Measurements from ENCODE around the gene CAMK1.
A peak's percentile ranks its signal among the peaks of the same experiment; 100 is the strongest.

CAMK1 gene

GRCh38 chr3:9806137-9806536 is 36.4 kb upstream of the CAMK1 start:
- TF ChIP-seq GATA3 (IDR thresholded peaks at IDR 0.05; ENCODE audit: low read depth, low read length) (no peak), GATA2 (IDR thresholded peaks at IDR 0.05; ENCODE audit: low read depth, low read length) (no peak)

GRCh38 chr3:9804996-9805395 is 35.2 kb upstream of the CAMK1 start:
- TF ChIP-seq GATA2 (IDR thresholded peaks at IDR 0.05; ENCODE audit: low read depth, low read length) (no peak), GATA3 (IDR thresholded peaks at IDR 0.05; ENCODE audit: low read depth, low read length) (no peak)

DNA sequence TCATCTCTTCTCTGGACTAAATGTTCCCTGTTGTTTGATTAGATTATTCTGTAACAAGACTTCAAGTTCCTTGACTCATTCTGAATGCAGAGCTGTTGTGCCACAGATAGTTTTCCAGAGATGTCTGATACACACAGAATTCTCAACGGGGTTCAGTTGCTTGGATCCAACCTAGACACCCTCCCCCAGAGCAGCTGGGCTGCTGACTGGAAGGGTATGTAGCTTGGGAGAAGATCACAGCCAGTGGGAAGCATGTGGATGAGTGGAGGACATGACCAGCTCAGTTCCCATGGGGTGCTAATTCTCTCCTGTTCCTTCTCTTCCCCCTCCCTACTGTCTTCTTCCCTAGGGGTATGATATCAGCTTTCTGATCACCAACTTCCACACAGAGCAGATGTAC is 33.7 kb upstream of the CAMK1 start:
- TF ChIP-seq GATA2 (IDR thresholded peaks at IDR 0.05; ENCODE audit: low read depth, low read length) (no peak), GATA3 (IDR thresholded peaks at IDR 0.05; ENCODE audit: low read depth, low read length) (no peak)

DNA sequence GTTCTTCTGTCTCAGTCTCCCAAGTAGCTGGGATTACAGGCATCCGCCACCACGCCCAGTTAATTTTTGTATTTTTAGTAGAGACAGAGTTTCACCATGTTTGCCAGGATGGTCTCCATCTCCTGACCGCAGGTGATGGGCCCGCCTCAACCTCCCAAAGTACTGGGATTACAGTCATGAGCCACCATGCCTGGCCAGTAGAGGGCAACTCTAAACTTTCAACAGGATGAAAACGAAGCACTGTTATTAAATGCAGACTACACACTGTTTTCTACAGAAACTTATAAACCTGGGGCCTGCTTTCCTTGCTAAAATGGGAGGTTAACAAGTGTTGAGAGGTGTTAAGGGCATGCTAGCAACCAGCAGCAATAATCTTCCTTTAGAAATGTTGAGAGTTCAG is 30.8 kb upstream of the CAMK1 start:
- no peak for TF ChIP-seq GATA3 (IDR thresholded peaks at IDR 0.05; ENCODE audit: low read depth, low read length)
- TF ChIP-seq GATA2 (IDR thresholded peaks at IDR 0.05; ENCODE audit: low read depth, low read length), result no peak

GRCh38 chr3:9797196-9797945 is 27.6 kb upstream of the CAMK1 start:
- TF ChIP-seq GATA2 (IDR thresholded peaks at IDR 0.05; ENCODE audit: low read depth, low read length) (no peak), GATA3 (IDR thresholded peaks at IDR 0.05; ENCODE audit: low read depth, low read length) (no peak)

- TF ChIP-seq GATA2 (IDR thresholded peaks at IDR 0.05; ENCODE audit: low read depth, low read length) (no peak), GATA3 (IDR thresholded peaks at IDR 0.05; ENCODE audit: low read depth, low read length) (no peak)
These were observed 25.5 kb upstream of the CAMK1 start for GRCh38 chr3:9795207-9795606.

DNA sequence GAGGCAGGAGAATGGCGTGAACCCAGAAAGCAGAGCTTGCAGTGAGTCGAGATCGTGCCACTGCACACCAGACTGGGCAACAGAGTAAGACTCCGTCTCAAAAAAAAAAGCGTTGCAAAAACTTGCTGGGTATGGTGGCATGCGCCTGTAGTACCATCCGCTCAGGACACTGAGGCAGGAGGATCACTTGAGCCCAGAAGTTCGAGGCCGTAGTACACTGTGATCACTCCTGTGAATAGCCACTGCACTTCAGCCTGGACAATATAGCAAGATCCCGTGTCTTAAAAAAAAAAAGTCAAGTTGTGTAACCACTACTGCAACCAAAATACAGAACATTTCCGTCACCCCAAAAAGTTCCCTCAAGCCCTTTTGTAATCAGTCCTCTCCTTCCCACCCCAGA is 24.7 kb upstream of the CAMK1 start:
- TF ChIP-seq GATA3 (IDR thresholded peaks at IDR 0.05; ENCODE audit: low read depth, low read length) (no peak), GATA2 (IDR thresholded peaks at IDR 0.05; ENCODE audit: low read depth, low read length) (no peak)

- no peak for TF ChIP-seq GATA3 (IDR thresholded peaks at IDR 0.05; ENCODE audit: low read depth, low read length)
- 0 out of 2 replicates have a peak, but pooled peaks have one; percentile 6 for TF ChIP-seq GATA2 (IDR thresholded peaks at IDR 0.05; ENCODE audit: low read depth, low read length)
These were observed 23.5 kb upstream of the CAMK1 start for GRCh38 chr3:9793161-9793781.

GRCh38 chr3:9792405-9793160 is 22.8 kb upstream of the CAMK1 start, which contains the start of the genes ARPC4 and TADA3:
Gene ARPC4 (plus strand): TSS chr3:9793082. CDS start chr3:9793122, 40 bp downstream.
Gene TADA3 (minus strand): TSS chr3:9792473. CDS start chr3:9791466, 1,007 bp downstream.
- TF ChIP-seq GATA3 (IDR thresholded peaks at IDR 0.05; ENCODE audit: low read depth, low read length) (no peak), GATA2 (IDR thresholded peaks at IDR 0.05; ENCODE audit: low read depth, low read length) (no peak)

- TF ChIP-seq GATA2 (IDR thresholded peaks at IDR 0.05; ENCODE audit: low read depth, low read length) (no peak), GATA3 (IDR thresholded peaks at IDR 0.05; ENCODE audit: low read depth, low read length) (no peak)
These were observed 22.1 kb upstream of the CAMK1 start for GRCh38 chr3:9791790-9792404.

- TF ChIP-seq GATA2 (IDR thresholded peaks at IDR 0.05; ENCODE audit: low read depth, low read length) (no peak), GATA3 (IDR thresholded peaks at IDR 0.05; ENCODE audit: low read depth, low read length) (no peak)
These were observed 21.4 kb upstream of the CAMK1 start for GRCh38 chr3:9791127-9791526.

GRCh38 chr3:9787714-9788113 is 18.0 kb upstream of the CAMK1 start:
- TF ChIP-seq GATA2 (IDR thresholded peaks at IDR 0.05; ENCODE audit: low read depth, low read length) (no peak), GATA3 (IDR thresholded peaks at IDR 0.05; ENCODE audit: low read depth, low read length) (no peak)

GRCh38 chr3:9786825-9787669 is 17.3 kb upstream of the CAMK1 start:
- no peak for TF ChIP-seq GATA3 (IDR thresholded peaks at IDR 0.05; ENCODE audit: low read depth, low read length)
- TF ChIP-seq GATA2 (IDR thresholded peaks at IDR 0.05; ENCODE audit: low read depth, low read length), result no peak
